Fibroblast of villous mesenchyme (primary cell): ENCODE data around the gene SLC16A2. TPM values are rescaled to one million over a fixed set of nuclear protein-coding genes. Genes with fewer than 3 reads are reported as not detected.

Source experiments
- DNase-seq: peaks from one replicate; pipeline ENCODE4 v3.0.0-alpha.2; 2010; ENCODE audit warnings: low read depth
- H3K4me3 ChIP-seq: 2 replicates; pipeline ENCODE4 v1.5.1; 2011; ENCODE audit warnings: low read depth, mild to moderate bottlenecking, low read length
- total RNA-seq: library from RNA; depleted of rRNA; stranded (reverse); fragments of >200 nt; gene quantifications from 2 replicates; pipeline ENCODE4 v1.2.3, GENCODE V29; 2012
- TF ChIP-seq, protein P1 (sequence below): IDR thresholded peaks from 2 replicates; pipeline ENCODE4 v1.5.1; 2012; ENCODE audit warnings: low read depth, mild to moderate bottlenecking, low read length; ENCODE audit not compliant: insufficient read depth

SLC16A2 gene
- total RNA-seq, 1 donor = 10.8 TPM

DNA sequence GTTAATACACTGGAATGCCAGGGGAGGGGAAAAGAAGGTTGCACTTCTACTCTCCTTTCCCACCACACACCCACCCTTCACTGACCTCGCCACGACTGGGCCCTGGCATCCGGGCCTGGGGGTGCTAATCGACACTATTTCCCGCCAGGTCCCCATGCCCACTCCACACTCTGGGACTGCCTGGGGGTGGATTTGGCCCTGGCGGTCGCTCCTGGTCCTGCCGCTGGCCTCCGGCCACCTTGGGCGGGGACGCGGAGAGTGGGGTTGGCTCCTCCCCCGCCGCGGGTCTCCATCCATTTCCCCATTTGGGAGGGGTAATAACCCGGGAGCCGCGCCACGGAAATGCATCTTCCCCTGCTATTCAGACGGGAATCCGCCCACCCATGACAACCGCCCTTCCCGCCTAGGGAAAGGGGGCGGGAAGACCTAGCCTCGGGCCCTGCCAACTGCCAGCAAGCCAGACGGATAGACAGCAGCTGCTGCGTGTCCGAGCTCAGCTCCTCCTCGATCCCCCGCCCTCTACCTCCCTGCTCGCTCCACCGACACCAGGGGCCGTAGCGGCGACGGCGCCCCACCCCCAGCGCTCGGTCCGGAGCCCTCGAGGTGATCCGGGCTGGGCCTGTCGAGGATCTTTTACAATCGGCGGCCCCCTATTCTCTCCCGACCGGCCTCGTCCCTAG lies 115.0 kb downstream of the SLC16A2 start:
- H3K4me3 ChIP-seq = peak overlapping the region; percentile 54
- TF ChIP-seq, protein P1, sequence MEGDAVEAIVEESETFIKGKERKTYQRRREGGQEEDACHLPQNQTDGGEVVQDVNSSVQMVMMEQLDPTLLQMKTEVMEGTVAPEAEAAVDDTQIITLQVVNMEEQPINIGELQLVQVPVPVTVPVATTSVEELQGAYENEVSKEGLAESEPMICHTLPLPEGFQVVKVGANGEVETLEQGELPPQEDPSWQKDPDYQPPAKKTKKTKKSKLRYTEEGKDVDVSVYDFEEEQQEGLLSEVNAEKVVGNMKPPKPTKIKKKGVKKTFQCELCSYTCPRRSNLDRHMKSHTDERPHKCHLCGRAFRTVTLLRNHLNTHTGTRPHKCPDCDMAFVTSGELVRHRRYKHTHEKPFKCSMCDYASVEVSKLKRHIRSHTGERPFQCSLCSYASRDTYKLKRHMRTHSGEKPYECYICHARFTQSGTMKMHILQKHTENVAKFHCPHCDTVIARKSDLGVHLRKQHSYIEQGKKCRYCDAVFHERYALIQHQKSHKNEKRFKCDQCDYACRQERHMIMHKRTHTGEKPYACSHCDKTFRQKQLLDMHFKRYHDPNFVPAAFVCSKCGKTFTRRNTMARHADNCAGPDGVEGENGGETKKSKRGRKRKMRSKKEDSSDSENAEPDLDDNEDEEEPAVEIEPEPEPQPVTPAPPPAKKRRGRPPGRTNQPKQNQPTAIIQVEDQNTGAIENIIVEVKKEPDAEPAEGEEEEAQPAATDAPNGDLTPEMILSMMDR = peak; percentile 38
- DNase-seq = peak; percentile 74

DNA sequence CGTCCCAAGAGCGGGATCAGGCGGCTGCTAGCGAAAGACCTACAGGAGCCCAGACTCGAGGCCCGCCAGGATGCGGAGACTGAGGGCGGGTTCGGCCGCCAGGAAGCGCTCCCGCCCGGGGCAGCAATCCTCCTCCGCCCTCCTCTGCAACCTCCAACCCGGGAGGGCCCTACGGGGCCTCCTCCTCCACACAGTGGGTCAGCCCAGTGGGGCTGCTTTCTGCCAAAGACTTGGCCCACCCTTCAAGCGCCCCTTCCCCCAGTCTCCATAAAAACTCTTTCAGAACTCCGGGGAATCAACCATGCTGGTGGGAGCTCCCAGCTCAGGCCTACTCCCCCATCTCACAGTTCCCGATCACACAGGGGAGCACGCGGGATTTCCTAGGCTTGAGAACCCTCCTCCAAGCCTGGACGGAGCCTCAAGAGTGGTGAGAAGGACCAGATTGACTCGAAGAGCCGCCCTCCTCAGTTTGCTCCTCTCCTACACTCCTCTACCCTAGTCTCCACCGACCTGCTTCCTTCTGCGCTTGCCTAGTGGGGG lies 115.6 kb downstream of the SLC16A2 start:
- H3K4me3 ChIP-seq = peak overlapping the region; percentile 54
- DNase-seq = peak; percentile 23
- TF ChIP-seq, protein P1 = no peak

DNA sequence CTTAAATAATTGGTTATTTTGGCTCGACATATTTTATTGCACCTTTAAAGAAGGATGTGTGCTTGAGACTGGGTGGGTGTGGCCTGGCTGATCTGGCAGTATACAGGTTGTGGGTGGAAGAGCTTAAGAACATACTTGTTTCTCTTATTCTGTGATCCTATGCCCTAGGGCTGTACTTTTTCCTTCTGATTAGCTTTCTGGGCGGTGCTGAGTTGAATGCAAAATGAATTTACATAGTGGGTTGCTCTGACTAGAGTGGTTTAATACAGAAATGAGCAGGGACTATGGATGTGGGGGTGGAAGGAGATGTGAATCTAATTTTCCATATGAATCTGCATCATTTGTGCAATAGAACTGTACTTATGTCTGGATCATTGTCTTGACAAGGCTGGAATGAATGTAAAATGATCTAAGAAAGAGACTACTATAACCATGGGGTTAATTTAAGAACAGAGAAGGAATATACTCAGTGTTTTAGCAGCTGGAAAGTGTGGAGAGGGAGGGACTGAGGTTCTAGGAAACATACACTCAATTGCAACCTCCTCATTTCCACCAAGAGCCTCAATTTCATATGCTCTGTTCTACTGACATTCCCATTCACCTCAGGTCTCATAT lies 119.4 kb downstream of the SLC16A2 start:
- no peak for DNase-seq
- TF ChIP-seq, protein P1 = no peak

DNA sequence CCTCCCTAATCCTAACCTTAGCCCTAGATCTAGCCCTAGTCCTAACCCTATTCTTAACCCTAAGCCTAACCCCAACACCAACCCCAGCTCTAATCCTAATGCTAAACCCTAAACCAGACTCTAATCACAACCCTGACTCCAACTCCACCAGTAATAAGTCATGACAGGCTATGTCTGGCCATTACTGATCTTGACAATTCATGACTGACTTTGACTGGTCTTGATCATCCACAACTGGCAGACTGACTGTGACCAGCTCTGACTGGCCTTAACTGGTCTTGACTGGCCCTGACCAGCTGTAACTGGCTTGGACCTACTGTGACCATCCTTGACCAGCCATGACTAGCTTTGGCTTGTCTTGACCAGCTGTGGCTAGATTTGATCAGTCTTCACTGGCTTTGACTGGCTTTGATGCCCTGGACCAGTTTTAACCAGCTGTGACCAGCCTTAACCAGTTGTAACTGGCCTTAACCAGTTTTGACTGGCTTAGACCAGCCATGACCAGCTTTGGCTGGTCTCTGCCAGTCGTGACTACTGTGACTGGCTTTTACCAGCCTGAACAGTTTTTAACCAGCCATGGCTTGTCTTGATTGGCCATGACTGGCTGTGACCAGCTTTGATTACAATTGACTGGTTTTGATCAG lies 124.7 kb downstream of the SLC16A2 start:
- TF ChIP-seq, protein P1 = no peak
- no peak for DNase-seq
- H3K4me3 ChIP-seq = no peak overlapping the region

More for the DNA sequence above, 119.4 kb downstream of the SLC16A2 start:
- H3K4me3 ChIP-seq = no peak overlapping the region

DNA sequence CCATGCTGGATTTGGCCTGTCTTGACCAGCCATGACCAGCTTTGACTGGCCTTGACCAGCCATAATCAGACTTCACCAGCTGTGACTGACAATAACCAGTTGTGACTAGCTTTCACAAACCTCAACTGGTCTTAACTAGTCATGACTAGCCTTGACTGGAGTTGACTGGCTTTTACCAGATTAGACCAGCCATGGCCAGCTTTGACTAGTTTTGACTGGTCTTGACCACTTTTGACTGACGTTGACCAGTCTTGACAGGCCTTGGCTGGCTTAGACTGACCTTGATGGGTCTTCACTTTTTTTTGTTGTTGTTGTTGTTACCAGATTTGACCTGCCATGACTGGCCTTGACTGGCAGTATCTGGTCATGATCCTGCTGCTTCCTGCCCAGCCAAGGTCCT lies 125.7 kb downstream of the SLC16A2 start:
- DNase-seq = no peak
- TF ChIP-seq, protein P1 = no peak
- H3K4me3 ChIP-seq = no peak overlapping the region

DNA sequence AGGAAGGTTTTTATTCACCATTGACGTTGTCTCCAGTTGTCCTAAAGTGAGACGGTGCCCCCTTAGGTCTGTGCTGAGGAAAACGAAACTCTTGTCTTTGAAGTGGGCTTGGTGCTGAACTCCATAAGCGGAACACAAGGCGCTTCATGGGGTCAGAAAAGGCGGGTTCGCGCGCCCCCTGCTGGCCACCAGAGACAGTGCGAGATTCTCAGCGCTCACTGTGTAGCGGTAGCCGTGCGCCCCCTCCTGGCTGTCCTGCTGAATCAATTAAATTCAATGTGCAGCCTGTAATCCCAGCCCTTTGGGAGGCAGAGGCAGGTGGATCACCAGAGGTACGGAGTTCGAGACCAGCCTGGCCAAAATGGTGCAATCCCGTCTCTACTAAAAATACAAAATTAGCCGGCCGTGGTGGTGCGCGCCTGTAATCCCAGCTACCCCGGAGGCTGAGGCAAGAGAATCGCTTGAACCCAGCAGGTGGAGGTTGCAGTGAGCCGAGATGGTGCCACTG lies 129.1 kb downstream of the SLC16A2 start:
- TF ChIP-seq, protein P1 = peak; percentile 96
- H3K4me3 ChIP-seq = peak overlapping the region; percentile 19
- peak; percentile 77 for DNase-seq
